Right renal pelvis (tissue), 4 donors: ENCODE measurements around the gene EIPR1. TPM values are rescaled to one million over a fixed set of nuclear protein-coding genes. Genes with fewer than 3 reads are reported as not detected.

Source experiments
- DNase-seq, 4 donors: peaks; one replicate each; pipeline ENCODE4 v3.0.0-alpha.2; 2013; ENCODE audit warnings: low read depth in 4 of 4, low spot score in 3 of 4, missing footprints in 1 of 4
- polyA plus RNA-seq, 4 donors: library from polyadenylated mRNA; unstranded; fragments of 120-200 nt; gene quantifications; one replicate each; pipeline ENCODE4 v1.2.1, GENCODE V29; 2013; ENCODE audit not compliant: insufficient read length in 4 of 4

The EIPR1 gene
- 10 to 100 TPM; 25.4 to 26.1 (median 25.6) TPM for polyA plus RNA-seq

DNA sequence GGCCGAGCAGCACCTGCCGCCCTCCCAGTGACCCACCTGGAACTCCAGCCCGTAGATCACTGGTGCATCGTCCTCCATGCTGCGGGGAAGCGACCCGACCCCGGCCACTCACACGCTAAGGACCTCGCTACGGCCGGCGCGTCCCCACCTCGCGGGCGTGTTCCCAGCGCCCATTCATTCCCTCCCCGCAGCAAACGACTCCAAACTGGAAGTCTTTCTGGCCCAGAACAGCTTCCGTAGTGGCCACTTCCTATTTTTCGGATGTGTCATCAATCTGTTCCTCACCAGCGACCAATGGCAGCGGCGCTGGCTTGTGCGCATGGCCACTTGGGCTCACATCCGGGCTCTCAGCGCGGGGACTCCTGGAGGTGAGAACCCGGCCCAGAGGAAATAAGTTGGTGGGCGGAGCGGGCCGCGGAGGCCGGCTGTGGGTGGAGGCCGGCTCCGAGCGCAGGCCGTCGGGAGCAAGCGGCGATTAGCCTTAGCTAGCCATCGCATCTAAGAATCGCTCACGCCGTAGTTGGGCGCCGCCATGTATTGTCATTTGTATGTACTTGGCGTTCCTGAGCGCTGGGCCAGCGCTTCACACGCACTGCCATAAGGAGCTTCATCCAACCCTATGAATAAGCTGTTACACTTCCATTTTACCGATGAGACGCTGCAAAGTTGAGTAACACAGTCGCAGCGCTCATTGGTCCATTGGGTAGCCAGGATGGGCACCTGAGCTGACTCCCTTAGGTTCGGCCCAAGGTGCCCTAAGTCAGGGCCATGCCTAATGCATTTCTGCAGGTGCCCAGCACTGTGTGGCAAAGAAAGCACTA is at the start of gene EIPR1:
EIPR1 (minus strand) TSS at position 207 of the 821 bp plus-strand sequence; CDS start at position 78, 129 bp downstream.
- DNase-seq, result peak; percentile 95 to 98 (median 96)

DNA sequence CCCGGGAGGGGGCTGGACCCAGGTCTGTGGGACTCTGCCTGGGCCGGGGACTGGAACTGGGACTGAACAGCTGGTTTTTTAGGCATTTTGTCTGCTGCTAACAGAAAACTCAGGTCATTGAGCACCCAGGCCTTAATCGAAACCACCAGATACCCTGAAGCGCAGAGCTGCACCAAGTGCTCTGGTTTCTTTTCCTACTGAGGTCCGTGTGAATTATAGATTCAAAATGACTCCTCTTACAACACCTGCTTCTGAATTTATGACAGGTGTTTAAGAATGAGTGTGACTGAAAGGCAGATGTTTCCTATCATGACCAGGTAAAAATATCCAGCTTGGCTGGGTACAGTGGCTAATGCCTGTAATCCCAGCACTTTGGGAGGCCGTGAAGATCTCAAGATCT is 49.7 kb upstream of the EIPR1 start:
- DNase-seq, result no peak

DNA sequence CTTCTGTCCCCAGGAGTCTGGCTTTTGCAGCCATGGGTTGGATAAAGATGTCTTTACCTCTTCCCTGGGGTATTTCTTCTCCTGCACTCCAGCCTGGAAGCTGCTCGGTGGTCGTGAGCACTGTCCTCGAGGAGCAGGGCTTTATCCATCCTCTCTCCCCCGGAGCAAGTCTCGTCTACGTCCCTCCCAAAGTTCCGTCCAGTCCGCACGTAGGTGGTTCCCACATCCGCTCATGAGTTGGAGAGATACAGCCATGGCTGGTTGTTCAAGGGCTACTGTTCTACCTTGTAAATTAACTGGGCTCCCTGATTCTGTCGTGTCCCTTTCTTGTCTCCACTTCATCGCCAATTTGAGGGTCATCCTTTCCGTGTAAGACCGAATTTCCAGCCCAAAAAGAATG is 49.0 kb upstream of the EIPR1 start:
- no peak for DNase-seq

DNA sequence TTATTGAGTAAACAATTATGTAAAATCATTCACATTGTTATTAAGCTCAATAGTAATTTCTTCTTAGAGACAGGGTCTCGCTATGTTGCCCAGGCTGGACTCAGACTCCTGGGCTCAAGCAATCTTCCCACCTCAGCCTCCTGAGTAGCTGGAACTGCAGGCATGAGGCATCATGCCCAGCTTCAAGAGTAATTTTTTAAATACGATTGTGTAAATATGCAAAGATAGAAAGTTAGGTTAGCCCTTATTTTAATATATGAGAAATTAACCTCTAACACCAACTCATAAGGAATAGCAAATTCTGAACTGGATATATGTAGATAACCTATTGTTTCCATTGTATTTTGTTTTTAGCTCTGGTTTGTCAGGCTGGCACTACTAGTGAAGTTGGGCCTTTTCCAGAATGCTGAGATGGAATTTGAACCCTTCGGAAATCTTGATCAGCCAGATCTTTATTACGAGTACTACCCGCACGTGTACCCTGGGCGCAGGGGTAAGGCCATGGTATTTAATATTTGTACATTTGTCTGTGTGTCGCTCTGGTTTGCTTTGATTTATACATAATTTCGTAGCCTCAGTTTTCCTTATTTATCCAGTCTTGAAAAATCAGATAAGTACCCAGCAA is 46.7 kb upstream of the EIPR1 start:
- no peak for DNase-seq

DNA sequence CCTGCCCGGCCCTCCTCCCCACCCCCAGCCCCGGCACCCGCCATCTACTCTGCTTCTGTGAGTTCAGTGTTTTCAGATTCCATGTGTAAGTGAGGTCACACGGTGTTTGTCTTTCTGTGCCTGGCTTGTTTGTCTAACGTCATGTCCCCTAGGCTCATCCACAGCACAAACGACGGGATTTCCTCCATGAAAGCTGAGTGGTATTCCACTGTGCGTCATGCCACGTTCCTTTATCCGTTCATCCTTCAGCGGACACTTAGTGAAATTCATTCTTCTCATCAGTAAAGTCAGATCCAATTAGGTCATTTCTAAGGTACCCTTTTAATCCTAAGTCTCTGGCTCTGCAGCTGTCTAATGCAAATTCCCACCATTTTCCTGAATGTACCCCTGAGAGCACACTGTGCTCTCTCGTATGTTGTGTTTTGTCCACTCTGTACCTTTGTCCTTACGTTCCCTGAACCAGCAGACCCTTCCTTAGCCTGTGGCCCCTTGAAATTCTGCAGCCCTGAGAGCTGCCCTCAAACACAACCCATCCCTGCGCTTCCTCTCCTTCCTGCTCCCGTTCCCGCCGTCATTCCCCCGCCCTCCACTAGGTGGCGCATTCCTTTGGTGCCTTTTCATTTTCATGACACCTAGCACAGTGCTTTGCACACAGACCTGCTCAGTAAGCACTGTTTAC is 46.0 kb upstream of the EIPR1 start:
- DNase-seq, result peak in 1 of 4 donors; percentile 28

DNA sequence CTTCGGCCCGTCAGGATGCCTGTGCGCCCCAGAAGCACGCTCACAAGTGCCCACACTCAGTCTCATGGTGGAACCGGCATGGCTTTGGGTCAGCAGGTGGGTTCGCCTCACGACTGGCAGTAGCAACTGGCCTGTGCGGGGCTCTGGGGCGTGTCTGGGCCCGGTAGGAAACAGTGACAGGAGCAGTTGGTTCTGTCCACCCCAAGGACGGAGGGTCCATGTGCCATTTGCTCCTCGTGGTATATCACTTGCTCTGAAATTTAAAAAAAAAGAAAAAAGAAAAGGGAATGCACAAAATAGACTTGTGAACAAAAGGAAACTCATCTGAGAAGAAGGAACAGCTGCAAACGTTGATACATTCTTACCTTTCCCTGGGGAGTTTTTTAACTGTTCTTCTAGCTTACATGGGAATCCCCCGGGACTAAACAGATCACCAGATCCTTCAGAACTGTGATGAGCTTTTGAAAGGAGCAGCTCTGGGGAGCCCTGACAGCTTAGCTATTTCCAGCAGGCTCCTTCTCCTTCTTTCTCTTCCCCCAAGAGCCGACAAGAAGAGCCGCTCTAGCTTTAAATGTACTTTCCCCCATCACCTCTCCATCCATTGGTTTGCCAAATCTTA is 44.7 kb upstream of the EIPR1 start:
- no peak for DNase-seq

DNA sequence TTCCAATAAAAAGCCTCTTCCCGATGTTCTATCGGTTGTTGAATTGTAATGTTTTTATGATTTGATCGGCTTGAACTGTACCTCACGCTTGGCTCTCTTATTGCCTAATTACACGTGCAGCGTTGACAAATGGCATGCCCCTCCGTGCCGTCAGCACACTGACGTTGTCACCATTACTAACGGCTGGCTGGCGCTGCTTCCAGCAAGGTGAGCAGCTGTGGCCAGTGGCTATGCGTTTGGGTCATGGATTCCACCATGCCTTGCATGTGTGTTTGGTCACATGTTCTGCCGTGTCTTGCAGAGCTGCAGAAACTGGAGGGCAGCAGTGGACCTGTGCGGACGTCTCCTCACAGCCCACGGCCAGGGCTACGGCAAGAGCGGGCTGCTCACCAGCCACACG is 44.0 kb upstream of the EIPR1 start:
- no peak for DNase-seq

DNA sequence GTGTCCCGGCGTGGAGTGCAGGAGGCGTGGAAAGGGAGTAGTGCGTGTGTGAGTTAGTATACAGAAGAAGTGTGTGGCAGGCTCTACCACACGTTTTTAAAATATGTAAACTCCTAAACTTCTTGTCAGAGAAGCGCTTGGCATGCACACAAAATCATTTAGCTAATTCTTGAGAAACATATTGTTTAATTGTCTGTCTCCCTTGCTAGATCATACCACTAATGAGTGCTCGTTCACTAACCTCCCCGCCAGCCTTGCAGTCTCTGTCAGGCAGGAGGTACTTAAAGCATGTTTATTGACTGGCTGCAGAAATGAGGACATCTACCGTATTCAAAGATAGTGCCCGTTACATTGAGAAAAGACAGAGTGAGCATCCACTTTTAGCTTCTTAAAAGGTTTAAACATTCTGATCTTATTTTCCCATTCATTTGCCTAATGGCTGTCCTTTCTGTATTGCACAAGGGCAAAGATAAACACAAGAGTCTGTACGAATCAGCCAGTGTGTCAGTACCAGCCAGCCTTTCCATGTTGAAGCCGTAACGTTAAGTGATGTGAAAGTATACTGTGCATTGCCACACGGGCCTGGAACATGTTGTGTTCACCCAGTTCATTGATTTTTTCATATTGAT is 43.3 kb upstream of the EIPR1 start:
- no peak for DNase-seq

DNA sequence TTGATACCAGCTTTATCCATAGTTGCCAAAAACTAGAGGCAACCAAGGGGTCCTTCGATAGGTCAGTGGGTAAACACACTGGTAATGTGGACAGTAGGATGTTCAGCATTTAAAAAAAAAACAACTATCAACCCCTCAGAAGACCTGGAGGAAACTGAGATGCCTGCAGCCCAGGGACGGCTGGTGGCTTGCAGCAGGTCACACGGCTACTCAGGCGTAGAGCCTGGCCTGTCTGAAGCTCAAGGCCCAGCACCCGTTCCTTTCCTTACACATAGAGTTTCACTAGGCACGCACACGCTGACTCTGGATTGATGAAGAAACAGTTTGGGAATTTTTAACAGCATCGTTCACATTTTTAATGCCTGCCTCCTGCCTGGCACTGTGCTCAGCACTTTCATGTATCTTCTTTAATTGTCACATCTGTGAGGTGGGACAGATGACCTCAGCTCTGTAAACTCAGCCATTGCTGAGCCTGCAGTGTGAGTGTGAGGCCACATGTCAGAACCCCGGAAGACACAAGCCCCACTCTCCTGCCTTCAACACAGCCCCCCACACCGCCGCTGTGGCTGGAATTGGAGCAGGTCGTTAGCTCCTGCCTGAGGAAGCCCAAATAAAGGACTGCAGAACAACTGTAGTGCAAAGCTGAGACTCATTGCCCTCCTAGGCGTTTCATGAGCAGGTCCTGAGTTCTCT is 42.6 kb upstream of the EIPR1 start:
- DNase-seq, result no peak

DNA sequence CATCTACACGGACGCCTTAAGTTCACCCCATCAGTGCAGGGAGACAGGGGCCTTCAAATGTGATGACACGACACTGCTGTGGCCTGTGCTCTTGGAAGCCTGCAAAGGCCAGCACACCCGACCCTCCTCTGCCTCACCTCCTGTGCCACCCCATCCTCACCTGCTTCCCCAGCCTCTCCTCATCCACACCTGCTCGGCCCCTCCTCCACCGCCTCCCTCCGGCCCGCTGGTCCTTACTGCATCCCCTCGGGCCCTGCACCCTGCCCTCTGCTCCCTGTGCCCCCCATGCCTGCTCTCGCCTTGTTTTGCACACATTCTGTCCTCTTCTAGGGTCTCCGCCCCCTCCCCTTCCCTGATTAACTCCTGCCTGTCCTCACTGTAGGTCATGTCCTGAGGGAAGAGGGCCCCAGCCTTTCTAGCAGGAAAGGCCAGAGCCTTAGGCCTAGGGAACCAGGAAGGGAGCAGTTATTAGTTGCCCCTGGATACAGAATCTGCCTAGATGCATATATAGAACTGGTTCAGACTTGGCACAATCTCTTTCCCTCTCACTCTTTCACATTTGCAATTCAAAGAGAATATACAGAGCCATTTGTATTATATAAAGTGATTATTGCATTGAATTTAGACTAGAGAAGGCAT is 41.3 kb upstream of the EIPR1 start:
- DNase-seq, result no peak

DNA sequence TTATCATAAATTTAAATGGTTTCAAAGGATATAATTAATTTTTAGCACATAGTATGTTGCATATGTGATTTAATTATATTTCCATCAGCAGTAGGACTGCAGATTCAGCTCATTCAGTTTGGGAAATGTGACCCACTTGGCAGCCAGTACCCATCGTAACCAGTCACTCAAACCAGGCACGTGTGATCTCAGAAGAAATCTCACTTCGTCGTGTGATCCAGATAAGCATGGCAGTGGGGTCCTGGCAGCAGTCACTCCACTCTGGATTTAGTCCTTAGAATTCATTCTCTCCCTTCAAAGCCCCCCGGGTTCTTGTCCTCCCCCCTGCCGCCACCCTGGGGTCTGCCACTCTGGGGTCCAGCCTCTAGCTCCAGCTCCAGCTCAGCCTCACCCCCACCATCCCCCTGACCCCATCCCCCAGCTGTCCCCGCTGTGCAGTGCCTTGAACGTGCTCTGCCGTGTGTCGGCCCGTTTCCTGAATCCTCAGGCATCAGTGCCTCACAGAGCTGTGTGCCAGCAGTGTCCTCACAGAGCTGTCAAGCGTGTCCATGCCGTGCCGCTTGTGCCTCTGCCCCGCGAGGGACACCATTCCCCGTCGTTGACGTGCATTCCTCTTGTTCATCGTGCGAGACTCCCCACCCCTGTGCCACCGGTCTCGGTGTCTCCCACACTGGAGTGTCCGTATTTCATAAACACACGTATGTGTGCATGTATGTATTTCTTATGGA is 36.7 kb upstream of the EIPR1 start:
- no peak for DNase-seq

DNA sequence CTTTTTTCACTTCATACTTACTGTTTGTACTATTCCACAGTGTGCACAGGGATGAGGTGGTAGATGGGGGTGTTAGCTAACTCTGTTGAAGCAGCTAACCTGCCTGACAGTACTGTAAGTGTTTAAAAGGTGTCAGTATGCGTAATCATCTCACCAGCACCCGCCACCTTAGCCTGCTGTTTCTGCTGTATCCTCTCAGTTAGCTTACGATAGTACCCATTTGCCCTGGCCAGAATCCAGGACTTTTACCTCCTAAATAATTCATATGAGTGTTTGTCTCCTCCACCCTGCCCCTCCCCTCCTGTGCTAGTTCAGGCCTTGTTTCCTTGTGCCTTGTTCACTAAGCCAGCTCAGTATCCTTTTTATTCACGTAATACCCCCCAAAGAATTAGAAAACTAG is 36.1 kb upstream of the EIPR1 start:
- DNase-seq, result no peak

DNA sequence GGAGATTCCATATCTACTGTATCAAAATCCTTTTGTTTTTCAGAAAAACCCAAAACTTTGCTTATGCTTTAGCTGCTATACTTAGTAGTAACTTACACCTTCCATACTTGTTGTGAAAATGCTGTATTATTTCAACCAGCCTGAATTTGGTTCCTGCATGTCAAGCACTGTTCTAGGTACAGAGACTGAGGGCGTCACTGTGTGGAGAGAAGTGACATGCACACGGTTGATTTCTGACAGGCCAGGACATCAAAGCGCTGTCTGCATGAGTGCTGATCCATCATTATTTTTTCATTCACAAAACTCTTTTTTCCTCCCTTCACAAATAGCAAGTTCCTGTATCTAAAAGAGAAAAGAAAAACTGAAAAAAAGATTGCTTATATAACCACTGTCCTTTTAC is 33.5 kb upstream of the EIPR1 start:
- no peak for DNase-seq

DNA sequence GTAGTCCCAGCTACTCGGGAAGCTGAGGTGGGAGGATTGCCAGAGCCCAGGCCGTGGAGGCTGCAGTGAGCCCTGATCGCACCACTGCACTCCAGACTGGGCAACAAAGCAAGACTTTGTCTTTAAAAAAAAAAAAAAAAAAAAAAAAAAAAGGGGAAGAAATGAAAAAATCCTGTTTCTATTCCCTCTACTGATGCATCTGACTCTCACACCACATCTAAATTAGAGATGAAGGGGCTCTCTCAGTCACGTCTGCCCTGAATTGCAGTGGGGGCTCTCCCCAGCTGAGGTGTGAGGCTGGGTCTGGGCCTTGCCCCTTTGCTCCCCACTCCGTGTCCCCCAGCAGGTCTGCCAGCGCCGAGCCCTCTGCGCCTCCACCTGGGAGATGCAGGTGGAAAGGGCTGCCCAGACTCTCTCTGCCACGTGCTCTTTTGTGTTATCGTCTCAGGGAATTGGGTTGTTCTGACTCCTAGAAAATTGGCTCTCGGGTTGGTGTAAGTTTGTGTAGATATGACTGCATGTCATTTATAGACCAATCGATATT is 32.1 kb upstream of the EIPR1 start:
- no peak for DNase-seq

DNA sequence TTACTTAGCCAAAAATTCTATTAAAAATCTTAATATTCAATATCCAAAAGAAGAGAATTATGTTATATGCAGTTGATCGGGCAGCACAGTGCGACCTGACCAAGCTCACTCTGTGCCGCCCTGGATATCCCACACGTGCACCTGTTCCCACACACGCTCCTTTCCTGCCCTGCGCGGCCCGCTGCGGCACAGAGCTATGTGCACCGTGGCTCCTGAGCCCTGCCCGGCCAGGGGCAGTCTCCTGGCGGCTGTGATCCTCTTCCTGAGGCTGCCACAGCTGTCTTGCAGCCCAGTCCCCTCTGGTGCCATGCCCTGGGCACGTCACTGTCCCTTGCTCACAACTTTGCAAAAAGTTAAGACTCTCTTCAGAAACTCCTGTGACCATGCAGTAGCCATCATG is 31.2 kb upstream of the EIPR1 start:
- no peak for DNase-seq

DNA sequence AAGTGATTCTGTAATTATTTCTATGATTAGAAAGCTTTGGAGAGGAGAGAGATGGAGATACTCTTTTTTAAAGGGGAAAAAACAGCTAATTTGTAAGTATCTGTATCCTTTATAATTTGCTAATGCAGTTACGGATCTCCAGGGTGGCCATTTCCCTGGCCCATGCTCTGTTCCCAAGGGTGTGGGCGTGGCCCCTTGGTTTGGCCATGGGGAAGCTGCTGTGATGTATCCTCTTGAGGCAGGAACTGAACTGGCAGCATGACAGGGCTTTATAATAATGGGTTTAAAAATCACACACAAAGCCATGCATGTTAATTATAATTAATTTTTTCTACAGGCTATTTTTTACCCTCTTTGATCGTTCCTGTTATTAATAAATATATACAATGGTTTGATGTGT is 28.9 kb upstream of the EIPR1 start:
- DNase-seq, result no peak

DNA sequence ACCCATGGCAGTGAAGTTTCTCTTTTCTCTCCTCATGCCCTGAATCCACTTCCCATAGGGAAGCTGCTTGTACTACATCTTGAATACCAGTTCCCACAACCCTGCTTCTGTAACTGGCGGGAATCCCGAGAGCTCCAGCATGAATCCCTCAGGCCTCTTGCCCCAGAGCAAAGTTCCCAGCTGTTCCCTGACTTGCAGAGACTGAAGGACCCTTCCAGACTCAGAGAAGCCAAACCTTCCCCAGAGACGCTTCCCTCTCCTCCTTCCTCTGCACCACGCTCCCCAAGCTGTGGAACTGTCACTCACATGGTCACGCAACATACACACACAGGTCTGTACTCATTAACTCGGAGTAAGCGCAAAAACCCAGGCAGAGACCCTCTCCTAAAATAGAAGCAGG is 28.3 kb upstream of the EIPR1 start:
- DNase-seq, result peak in 1 of 4 donors; percentile 35

DNA sequence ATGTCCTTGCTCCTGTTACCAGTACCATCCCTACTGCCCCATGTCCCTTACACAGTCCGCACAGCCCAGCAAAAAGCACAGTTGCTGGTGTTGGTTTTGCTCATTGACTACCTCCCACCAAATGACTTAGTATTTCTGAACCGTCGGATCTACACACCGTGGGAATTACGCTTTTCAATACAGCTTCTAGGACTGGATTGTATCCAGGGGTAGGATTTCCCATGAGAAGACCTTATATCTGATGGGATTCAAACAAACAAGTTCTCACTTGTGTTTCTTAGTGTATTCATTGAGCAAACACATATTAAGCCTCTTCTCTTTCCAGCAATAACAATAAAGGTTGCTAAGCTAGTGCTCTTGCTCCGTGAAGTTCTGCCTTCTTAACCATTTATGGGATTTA is 27.7 kb upstream of the EIPR1 start:
- DNase-seq, result no peak
